Aorta (tissue), 5 donors: ENCODE measurements around the gene HCAR3. TPM values are rescaled to one million over a fixed set of nuclear protein-coding genes. Genes with fewer than 3 reads are reported as not detected.
"Not testable (repeated sequence)": the region's sequence is repeated elsewhere in the genome, so short reads cannot be mapped to it uniquely, and the experiment has no call there.

Source experiments
- ATAC-seq: fragments of 200-7000 bp; cut with Tn5 transposase; one replicate; pipeline ENCODE4 v1.9.1; 2022; ENCODE audit warnings: moderate library complexity; ENCODE audit not compliant: low FRiP score
- DNase-seq, 2 donors: peaks; one replicate each; pipeline ENCODE4 v3.0.0-alpha.2; 2020
- H3K27ac ChIP-seq, 2 donors: one replicate each; pipeline ENCODE4 v1.5.1; 2013; ENCODE audit warnings: low read length in 2 of 2, mild to moderate bottlenecking in 2 of 2, moderate library complexity in 2 of 2, control low read depth in 1 of 2, inconsistent platforms in 1 of 2, low read depth in 1 of 2
- H3K27me3 ChIP-seq, 2 donors: one replicate each; pipeline ENCODE4 v1.6.1; 2013; ENCODE audit warnings: control low read depth in 1 of 2, low read length in 1 of 2, mild to moderate bottlenecking in 1 of 2, moderate library complexity in 1 of 2; ENCODE audit not compliant: insufficient read depth in 2 of 2, control insufficient read depth in 1 of 2
- H3K36me3 ChIP-seq, 2 donors: one replicate each; pipeline ENCODE4 v1.6.1; 2013; ENCODE audit warnings: control low read depth in 1 of 2, low read length in 1 of 2, mild to moderate bottlenecking in 1 of 2; ENCODE audit not compliant: insufficient read depth in 2 of 2, control insufficient read depth in 1 of 2
- H3K4me1 ChIP-seq, 2 donors: one replicate each; pipeline ENCODE4 v1.6.1; 2013; ENCODE audit warnings: low read length in 2 of 2, control low read depth in 1 of 2, mild to moderate bottlenecking in 1 of 2, moderate library complexity in 1 of 2; ENCODE audit not compliant: insufficient read depth in 2 of 2, control insufficient read depth in 1 of 2
- H3K4me3 ChIP-seq, 2 donors: one replicate each; pipeline ENCODE4 v1.5.1; 2013; ENCODE audit warnings: low read length in 2 of 2, control low read depth in 1 of 2, mild to moderate bottlenecking in 1 of 2
- H3K9me3 ChIP-seq: one replicate; pipeline ENCODE4 v1.6.1; 2013; ENCODE audit warnings: mild to moderate bottlenecking, low read length; ENCODE audit not compliant: control insufficient read depth
- whole genome bisulfite sequencing, 2 donors: extraction: QIAGEN DNeasy Blood & Tissue Kit; methylation state at CpG; one replicate each; pipeline ENCODE4 v1.1.7; 2013; 5-methylcytosine and 5-hydroxymethylcytosine counted together
- intact Hi-C, 2 donors: fragments of 100-400 bp; cut with DNase I; formaldehyde crosslinking; loops; one replicate each; pipeline versions ENCODE4 v1.14.2 to v1.15.0; 2022
- long read RNA-seq, 2 donors: library from polyadenylated mRNA; unstranded; transcript quantifications; one replicate each; pipeline ENCODE4 v2.0.0, GENCODE V29; 2020 to 2021
- polyA plus RNA-seq, 2 donors: library from polyadenylated mRNA; stranded (reverse); fragments of 200-250 nt; gene quantifications; one replicate each; pipeline ENCODE4 v1.2.3, GENCODE V29; 2013
- total RNA-seq, 2 donors: library from RNA; stranded (reverse); fragmentation: NEBNext Ultra II Directional; extraction: Animal tissue kit (Norgen Biotek cat#: 25700); gene quantifications; one replicate each; pipeline ENCODE4 v1.2.1, GENCODE V29; 2021
- donor health status: healthy with polysubstance abuse.
- donor health status: Bipolar disorder and iron deficiency.
- donor health status: DM: no; HTN: no; CAD: no.
- donor health status: DM: no; HTN: no; CAD: no.
- donor health status: DM: yes; HTN: yes; CAD: no.

Gene HCAR3
- total RNA-seq (1 to 10 TPM in 1 of 2 donors, under 1 TPM in 1; 0.29 to 1.2 TPM), polyA plus RNA-seq (not detected)
- long read RNA-seq, donor 1 = 0 reads
- long read RNA-seq, donor 2 = 0 reads

GRCh38 chr12:122716658-122717057 is at the start of gene HCAR3:
TSS of gene HCAR3 (minus strand) at chr12:122716811. CDS start at chr12:122716737, 74 bp downstream.
- intact Hi-C loops, DNase-seq, H3K4me1 ChIP-seq, H3K27ac ChIP-seq, H3K36me3 ChIP-seq, H3K9me3 ChIP-seq, H3K27me3 ChIP-seq, ATAC-seq, H3K4me3 ChIP-seq: not testable (repeated sequence)
- 80 to 81% methylated on average over 10 of the region's 10 CpGs for WGBS, 2 donors

- H3K4me3 ChIP-seq = no peak overlapping the region
- no peaks in the 10 kb centered on the region for H3K27me3 ChIP-seq
- no peaks in the 10 kb centered on the region for H3K4me1 ChIP-seq
- peaks cover 1 to 2% of the 10 kb centered on the region in 2 donors for H3K36me3 ChIP-seq
- H3K27ac ChIP-seq = no peak overlapping the region
- intact Hi-C loops = loop anchor here (10.0 kb wide), 1 partner anchor 233 kb away; the partner anchor contains the start of genes KNTC1 (in 2 of the 2) and RSRC2 (in 2 of the 2)
- 85 to 87% methylated on average over 1 of the region's 1 CpG for WGBS, 2 donors
- ATAC-seq = no peak
- no peak for DNase-seq
- H3K9me3 ChIP-seq = no peaks in the 10 kb centered on the region
These were observed 41.0 kb upstream of the HCAR3 start for GRCh38 chr12:122757568-122757967.

GRCh38 chr12:122754790-122755189 is 38.2 kb upstream of the HCAR3 start:
- H3K4me3 ChIP-seq = no peak overlapping the region

GRCh38 chr12:122753319-122753650 is 36.7 kb upstream of the HCAR3 start:
- no peak for ATAC-seq
- intact Hi-C loops = loop anchor here (10.0 kb wide), 1 partner anchor 228 kb away; the partner anchor contains the start of genes KNTC1 (in 2 of the 2) and RSRC2 (in 2 of the 2)

More at GRCh38 chr12:122754790-122755189, 38.2 kb upstream of the HCAR3 start:
- Histone ChIP-seq H3K36me3 (peaks cover 1 to 2% of the 10 kb centered on the region in 2 donors), H3K4me1 (no peaks in the 10 kb centered on the region), H3K27ac (no peak overlapping the region), H3K9me3 (no peaks in the 10 kb centered on the region), H3K27me3 (no peaks in the 10 kb centered on the region)
- DNase-seq = no peak
- WGBS, 2 donors = 86 to 96% methylated on average over 1 of the region's 1 CpG
- ATAC-seq = no peak
- intact Hi-C loops = loop anchor here (10.0 kb wide), 1 partner anchor 230 kb away; the partner anchor contains the start of genes KNTC1 (in 2 of the 2) and RSRC2 (in 2 of the 2)

GRCh38 chr12:122752464-122753318 is 36.1 kb upstream of the HCAR3 start, which contains the start of gene DENR:
TSS of gene DENR (plus strand) at chr12:122752824. CDS start at chr12:122753702, 878 bp downstream.
- ATAC-seq (peak; percentile 99), DNase-seq (peak; percentile 99 to 100)
- peak within 1 kb of the TSS; percentile 6 to 54 for H3K4me3 ChIP-seq
- H3K27ac ChIP-seq = no peak within 1 kb of the TSS
- 0% methylated on average over 69 to 73 of the region's 73 CpGs for WGBS, 2 donors
- no peaks in the 10 kb centered on the region for H3K4me1 ChIP-seq
- intact Hi-C loops = loop anchor here (10.0 kb wide), 1 partner anchor 228 kb away; the partner anchor contains the start of genes KNTC1 (in 2 of the 2) and RSRC2 (in 2 of the 2)
- peaks cover 1 to 2% of the 10 kb centered on the region in 2 donors for H3K36me3 ChIP-seq
- no peaks in the 10 kb centered on the region for H3K9me3 ChIP-seq
- no peaks in the 10 kb centered on the region for H3K27me3 ChIP-seq

More at GRCh38 chr12:122753319-122753650, 36.7 kb upstream of the HCAR3 start:
- no peaks in the 10 kb centered on the region for H3K27me3 ChIP-seq
- 3 to 5% methylated on average over 5 of the region's 5 CpGs for WGBS, 2 donors
- peak overlapping the region; percentile 5 to 54 for H3K4me3 ChIP-seq
- no peak overlapping the region for H3K27ac ChIP-seq
- no peaks in the 10 kb centered on the region for H3K9me3 ChIP-seq
- no peaks in the 10 kb centered on the region for H3K4me1 ChIP-seq
- H3K36me3 ChIP-seq = peaks cover 1 to 2% of the 10 kb centered on the region in 2 donors
- no peak for DNase-seq

GRCh38 chr12:122750781-122751515 is 34.3 kb upstream of the HCAR3 start:
- intact Hi-C loops = loop anchor here (10.0 kb wide), 1 partner anchor 226 kb away; the partner anchor contains the start of genes KNTC1 (in 2 of the 2) and RSRC2 (in 2 of the 2)
- H3K4me1 ChIP-seq, H3K9me3 ChIP-seq, H3K36me3 ChIP-seq, ATAC-seq, H3K4me3 ChIP-seq, DNase-seq, H3K27me3 ChIP-seq, H3K27ac ChIP-seq: not testable (repeated sequence)
- 73 to 74% methylated on average over 17 of the region's 17 CpGs for WGBS, 2 donors

- WGBS, 2 donors = 69 to 73% methylated on average over 6 of the region's 6 CpGs
- Histone ChIP-seq H3K36me3 (no peaks in the 10 kb centered on the region), H3K27ac (no peak overlapping the region), H3K27me3 (no peaks in the 10 kb centered on the region), H3K4me1 (no peaks in the 10 kb centered on the region), H3K4me3 (no peak overlapping the region), H3K9me3 (no peaks in the 10 kb centered on the region)
- intact Hi-C loops = loop anchor here (10.0 kb wide), 1 partner anchor 225 kb away; the partner anchor contains the start of genes KNTC1 (in 2 of the 2) and RSRC2 (in 2 of the 2)
- no peak for ATAC-seq
- DNase-seq = no peak
These were observed 33.1 kb upstream of the HCAR3 start for GRCh38 chr12:122749569-122750332.
